Neuronal stem cell (in vitro differentiated cells): Measurements from ENCODE around the gene MIF4GD.

ENCODE experiments used
- DNase-seq: peaks from one replicate; pipeline ENCODE4 v3.0.0-alpha.2; 2013; ENCODE audit warnings: low spot score
- H2AFZ ChIP-seq: one replicate; pipeline ENCODE4 v1.6.1; 2013; ENCODE audit warnings: mild to moderate bottlenecking, low read length, inconsistent platforms
- H2AK5ac ChIP-seq: 2 replicates; pipeline ENCODE4 v1.6.1; 2013; ENCODE audit warnings: low read depth, mild to moderate bottlenecking, inconsistent platforms, low read length, moderate library complexity, mixed read lengths
- H2BK120ac ChIP-seq: 2 replicates; pipeline ENCODE4 v1.6.1; 2013; ENCODE audit warnings: low read depth, mild to moderate bottlenecking, inconsistent platforms, low read length, moderate library complexity, mixed read lengths
- H2BK12ac ChIP-seq: one replicate; pipeline ENCODE4 v1.6.1; 2013; ENCODE audit warnings: low read length, inconsistent platforms
- H2BK15ac ChIP-seq: 2 replicates; pipeline ENCODE4 v1.6.1; 2013; ENCODE audit warnings: mild to moderate bottlenecking, low read length, inconsistent platforms, mixed read lengths
- H2BK5ac ChIP-seq: one replicate; pipeline ENCODE4 v1.6.1; 2013; ENCODE audit warnings: inconsistent platforms, mild to moderate bottlenecking, low read length, moderate library complexity
- H3K14ac ChIP-seq: one replicate; pipeline ENCODE4 v1.6.1; 2013; ENCODE audit warnings: low read length, inconsistent platforms
- H3K18ac ChIP-seq: 2 replicates; pipeline ENCODE4 v1.6.1; 2013; ENCODE audit warnings: low read length, inconsistent platforms
- H3K23ac ChIP-seq: 2 replicates; pipeline ENCODE4 v1.6.1; 2013; ENCODE audit warnings: low read depth, mild to moderate bottlenecking, mixed read lengths, low read length, inconsistent platforms; ENCODE audit not compliant: poor library complexity
- H3K27ac ChIP-seq: replicated peaks from 3 replicates; pipeline ENCODE4 v1.5.1; 2013; ENCODE audit warnings: low read length, inconsistent platforms
- H3K27me3 ChIP-seq, 3 experiments: 2 replicates each; pipeline ENCODE4 v1.6.1; 2013; ENCODE audit warnings: low read length in 3 of 3, mild to moderate bottlenecking in 2 of 3, inconsistent platforms in 1 of 3, low read depth in 1 of 3, mixed read lengths in 1 of 3, moderate library complexity in 1 of 3; ENCODE audit not compliant: control insufficient read depth in 3 of 3, insufficient read depth in 3 of 3
- H3K36me3 ChIP-seq, 2 donors: replicated peaks in 1 of 2; 2 replicates each; pipeline ENCODE4 v1.6.1; 2013; ENCODE audit warnings: low read length in 2 of 2; ENCODE audit not compliant: control insufficient read depth in 2 of 2, insufficient read depth in 2 of 2
- H3K4ac ChIP-seq: 2 replicates; pipeline ENCODE4 v1.6.1; 2013; ENCODE audit warnings: inconsistent platforms, mild to moderate bottlenecking, low read length, moderate library complexity
- H3K4me1 ChIP-seq, 2 donors: 1 replicate in 1 of 2; 2 replicates in 1 of 2; pipeline ENCODE4 v1.6.1; 2013; ENCODE audit warnings: low read length in 2 of 2, low read depth in 1 of 2; ENCODE audit not compliant: control insufficient read depth in 2 of 2, insufficient read depth in 1 of 2
- H3K4me2 ChIP-seq: one replicate; pipeline ENCODE4 v1.6.1; 2013; ENCODE audit warnings: mild to moderate bottlenecking, low read length, inconsistent platforms; ENCODE audit not compliant: insufficient read depth, poor library complexity, severe bottlenecking
- H3K4me3 ChIP-seq, 2 donors: 2 replicates each; pipeline ENCODE4 v1.5.1; 2013; ENCODE audit warnings: low read length in 2 of 2, mild to moderate bottlenecking in 2 of 2, inconsistent platforms in 1 of 2, moderate library complexity in 1 of 2
- H3K79me1 ChIP-seq: one replicate; pipeline ENCODE4 v1.6.1; 2013; ENCODE audit warnings: low read depth, mild to moderate bottlenecking, inconsistent platforms, low read length, moderate library complexity
- H3K9ac ChIP-seq: one replicate; pipeline ENCODE4 v1.6.1; 2013; ENCODE audit warnings: mild to moderate bottlenecking, low read depth, low read length, inconsistent platforms; ENCODE audit not compliant: poor library complexity
- H3K9me3 ChIP-seq, 2 donors: replicated peaks in 1 of 2; 2 replicates each; pipeline versions ENCODE3 to v1.6.1; 2013; ENCODE audit warnings: low read length in 2 of 2, mild to moderate bottlenecking in 2 of 2, inconsistent platforms in 1 of 2, low read depth in 1 of 2, mixed read lengths in 1 of 2, moderate library complexity in 1 of 2; ENCODE audit not compliant: control insufficient read depth in 2 of 2, insufficient read depth in 1 of 2
- H4K8ac ChIP-seq: one replicate; pipeline ENCODE4 v1.6.1; 2013; ENCODE audit warnings: low read depth, mild to moderate bottlenecking, inconsistent platforms, low read length, moderate library complexity
- H4K91ac ChIP-seq: one replicate; pipeline ENCODE4 v1.6.1; 2013; ENCODE audit warnings: low read length, low read depth, mild to moderate bottlenecking, inconsistent platforms; ENCODE audit not compliant: poor library complexity
- WGBS, 2 donors: extraction: QIAGEN DNeasy Blood & Tissue Kit; methylation state at CpG; one replicate each; pipeline ENCODE4 v1.1.7; 2013; ENCODE audit warnings: missing lambda C conversion rate in 2 of 2, mixed read lengths in 1 of 2; ENCODE audit not compliant: insufficient read length in 2 of 2, insufficient replicate concordance in 1 of 2; ENCODE audit errors: extremely low coverage in 2 of 2; 5-methylcytosine and 5-hydroxymethylcytosine counted together

Gene MIF4GD

GRCh38 chr17:75271233-75271954, 363 bp upstream of the MIF4GD start:
- H3K4me1 ChIP-seq = peaks cover 3 to 4% of the 10 kb centered on the region in 2 donors
- H2AFZ ChIP-seq = peak overlapping the region; percentile 99
- peak overlapping the region; percentile 97 for H3K23ac ChIP-seq
- H3K14ac ChIP-seq = peak overlapping the region; percentile 83
- no CpG with 5 or more reads among the region's 74 CpGs for WGBS, 2 donors
- H3K4me3 ChIP-seq = peak overlapping the region; percentile 95
- peak overlapping the region; percentile 41 for H2BK5ac ChIP-seq
- H3K27me3 ChIP-seq = no peaks in the 10 kb centered on the region
- peak overlapping the region; percentile 90 for H2AK5ac ChIP-seq
- peak overlapping the region; percentile 99 for H3K18ac ChIP-seq
- peaks cover 4% of the 10 kb centered on the region for H3K79me1 ChIP-seq
- peak overlapping the region; percentile 94 for H2BK15ac ChIP-seq
- no peak overlapping the region for H2BK120ac ChIP-seq
- peak overlapping the region; percentile 55 for H4K8ac ChIP-seq
- no peak overlapping the region for H3K27ac ChIP-seq
- no peaks in the 10 kb centered on the region for H3K9me3 ChIP-seq
- H3K36me3 ChIP-seq = peaks cover 17 to 37% of the 10 kb centered on the region in 2 donors
- peak overlapping the region; percentile 93 for H2BK12ac ChIP-seq
- DNase-seq = peak; percentile 78
- peak overlapping the region; percentile 76 for H3K4ac ChIP-seq
- peak overlapping the region; percentile 95 for H3K4me2 ChIP-seq
- no peak overlapping the region for H4K91ac ChIP-seq
- peak overlapping the region; percentile 94 for H3K9ac ChIP-seq

GRCh38 chr17:75270218-75270965, 639 bp downstream of the MIF4GD start:
- H2AK5ac ChIP-seq = peak overlapping the region; percentile 86
- DNase-seq = peak; percentile 50

GRCh38 chr17:75269844-75270217, 1.2 kb downstream of the MIF4GD start:
- H3K36me3 ChIP-seq = peaks cover 26 to 51% of the 10 kb centered on the region in 2 donors
- no peak overlapping the region for H3K18ac ChIP-seq
- H3K4ac ChIP-seq = no peak overlapping the region
- H2BK12ac ChIP-seq = no peak overlapping the region
- peak overlapping the region; percentile 86 for H2AK5ac ChIP-seq
- H3K4me2 ChIP-seq = peak overlapping the region; percentile 97
- no peak overlapping the region for H2BK5ac ChIP-seq
- peak overlapping the region; percentile 88 to 95 for H3K4me3 ChIP-seq
- H3K23ac ChIP-seq = peak overlapping the region; percentile 97
- no peaks in the 10 kb centered on the region for H3K27me3 ChIP-seq
- H3K14ac ChIP-seq = peak overlapping the region; percentile 76
- peaks cover 4% of the 10 kb centered on the region for H3K79me1 ChIP-seq
- no peak overlapping the region for H4K8ac ChIP-seq
- no peak overlapping the region for H2BK15ac ChIP-seq
- peak overlapping the region; percentile 75 for H3K9ac ChIP-seq
- H3K9me3 ChIP-seq = no peaks in the 10 kb centered on the region
- DNase-seq = no peak
- H2AFZ ChIP-seq = peak overlapping the region; percentile 96
- no peak overlapping the region for H3K27ac ChIP-seq
- no CpG with 5 or more reads among the region's 6 CpGs for WGBS, 2 donors
- H4K91ac ChIP-seq = no peak overlapping the region
- H2BK120ac ChIP-seq = no peak overlapping the region
- H3K4me1 ChIP-seq = peaks cover 3 to 4% of the 10 kb centered on the region in 2 donors

More at GRCh38 chr17:75270218-75270965, 639 bp downstream of the MIF4GD start:
- no peak overlapping the region for H2BK15ac ChIP-seq
- no peak overlapping the region for H3K4ac ChIP-seq
- H3K27ac ChIP-seq = peak overlapping the region; percentile 33
- H4K8ac ChIP-seq = no peak overlapping the region
- H3K36me3 ChIP-seq = peaks cover 25 to 47% of the 10 kb centered on the region in 2 donors
- no peaks in the 10 kb centered on the region for H3K27me3 ChIP-seq
- H3K4me3 ChIP-seq = peak overlapping the region; percentile 88 to 95
- H3K18ac ChIP-seq = peak overlapping the region; percentile 97
- WGBS, 2 donors = no CpG with 5 or more reads among the region's 47 CpGs
- no peak overlapping the region for H2BK12ac ChIP-seq
- H3K79me1 ChIP-seq = peaks cover 4% of the 10 kb centered on the region
- peak overlapping the region; percentile 96 for H2AFZ ChIP-seq
- H2BK120ac ChIP-seq = no peak overlapping the region
- peak overlapping the region; percentile 56 for H4K91ac ChIP-seq
- H3K23ac ChIP-seq = peak overlapping the region; percentile 97
- H3K4me1 ChIP-seq = peaks cover 3 to 4% of the 10 kb centered on the region in 2 donors
- H3K9me3 ChIP-seq = no peaks in the 10 kb centered on the region
- H3K4me2 ChIP-seq = peak overlapping the region; percentile 97
- H2BK5ac ChIP-seq = no peak overlapping the region
- H3K14ac ChIP-seq = peak overlapping the region; percentile 76
- peak overlapping the region; percentile 92 for H3K9ac ChIP-seq
